Esophagus mucosa (tissue), 1 donor: ENCODE results near the gene KRT13. TPM values are rescaled to one million over a fixed set of nuclear protein-coding genes. Genes with fewer than 3 reads are reported as not detected.

ENCODE experiments used
- ATAC-seq: fragments of 200-7000 bp; cut with Tn5 transposase; one replicate; pipeline ENCODE4 v1.9.1; 2020
- total RNA-seq: library from RNA; stranded (reverse); gene quantifications from one replicate; pipeline ENCODE4 v1.2.4, GENCODE V29; 2023
- donor health status: DM: yes; HTN: yes; CAD: no.

Gene KRT13
- total RNA-seq, 1 donor from 2014 or later, result 44,686 TPM

DNA sequence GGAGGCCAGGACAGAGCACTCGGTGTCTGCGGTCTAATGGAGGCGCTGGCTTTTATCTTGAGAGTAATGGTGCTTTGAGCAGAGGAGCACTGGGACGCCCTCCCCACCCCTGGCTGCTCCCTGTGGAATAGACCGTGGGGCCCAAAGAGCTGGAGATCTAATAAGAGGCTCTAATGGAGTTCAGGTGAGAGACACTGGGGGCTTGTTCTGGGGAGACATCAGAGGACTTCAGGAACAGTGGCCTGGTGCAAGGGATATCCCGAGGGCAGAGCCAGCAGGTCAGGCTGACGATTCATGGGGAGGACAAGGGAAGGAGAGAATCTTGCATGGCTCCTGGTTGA, 32.2 kb upstream of the KRT13 start:
- no peak for ATAC-seq

DNA sequence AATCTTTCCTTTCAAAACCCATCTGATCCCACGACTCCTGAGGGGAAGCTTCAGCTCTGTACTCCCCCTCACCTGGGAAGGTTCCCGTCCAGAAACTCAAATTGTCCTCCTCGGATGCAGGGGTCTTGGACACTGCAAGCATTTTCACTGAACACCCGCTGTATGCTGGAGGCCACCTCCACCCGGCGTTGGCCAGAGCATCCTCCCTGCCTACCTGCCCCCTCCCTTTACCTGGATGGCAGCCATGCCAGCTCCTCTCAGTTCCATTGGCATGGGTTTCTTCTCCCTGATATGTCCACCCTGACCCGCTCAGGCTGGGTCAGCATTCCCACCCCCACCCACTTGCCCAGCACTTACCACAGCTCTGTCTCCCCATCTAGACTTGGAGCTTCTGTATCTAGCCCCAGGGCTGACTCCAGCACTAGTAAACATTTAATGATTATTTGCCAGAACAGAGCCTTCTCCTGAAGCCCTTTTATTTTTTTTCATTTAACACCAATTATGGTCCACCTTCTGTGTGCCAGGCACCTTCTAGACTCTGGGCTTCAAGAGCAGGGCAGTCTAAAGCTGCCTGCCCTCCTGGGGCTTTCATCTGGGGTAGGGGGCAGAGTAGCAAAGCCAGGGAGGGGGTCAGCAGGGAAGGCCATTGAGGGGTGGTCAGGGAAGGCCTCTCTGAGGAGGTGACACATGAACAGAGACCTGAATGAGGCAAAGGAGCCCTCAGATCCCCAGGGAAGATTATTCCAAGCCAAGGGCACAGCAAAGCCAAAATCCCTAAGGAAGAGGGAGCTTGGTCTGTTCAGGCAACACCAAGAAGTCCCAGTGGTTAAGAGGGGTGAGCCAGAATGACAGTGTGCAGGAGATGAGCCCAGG, 31.6 kb upstream of the KRT13 start:
- ATAC-seq, result no peak

DNA sequence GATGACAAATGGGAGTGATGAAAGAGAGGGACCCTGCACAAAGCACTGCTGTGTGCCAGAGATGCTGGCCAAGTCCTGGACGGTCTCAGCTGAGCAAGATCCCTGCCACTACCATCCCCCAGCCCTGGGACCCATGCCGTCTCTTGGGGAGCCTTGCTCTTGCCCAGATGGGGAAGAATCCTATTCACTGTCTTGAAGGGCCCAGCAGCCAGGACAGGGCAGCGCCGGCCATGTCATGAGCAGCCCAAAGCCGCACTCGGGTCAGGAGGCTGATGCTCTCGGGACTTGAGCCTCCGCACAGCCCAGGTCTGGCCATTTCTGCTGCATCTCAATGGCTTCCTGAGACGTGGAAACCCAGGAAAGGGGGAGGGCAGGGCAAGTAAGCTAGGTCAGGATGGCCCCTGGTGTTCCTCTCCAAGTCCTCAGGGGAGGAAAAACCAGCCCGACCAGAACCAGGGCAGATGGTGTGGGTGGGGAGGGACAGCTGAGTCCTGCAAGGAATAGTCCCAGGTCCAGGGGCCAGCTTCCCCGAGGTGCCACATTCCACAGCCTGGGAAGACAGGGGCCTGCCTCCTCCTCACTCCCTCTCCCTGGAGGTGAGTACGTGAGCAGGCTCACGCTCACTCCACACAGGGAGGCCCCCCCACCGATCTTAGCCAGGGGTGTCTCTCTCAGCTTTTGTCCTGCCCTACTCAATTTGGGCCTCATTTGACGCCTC, 30.5 kb upstream of the KRT13 start:
- ATAC-seq, result no peak

DNA sequence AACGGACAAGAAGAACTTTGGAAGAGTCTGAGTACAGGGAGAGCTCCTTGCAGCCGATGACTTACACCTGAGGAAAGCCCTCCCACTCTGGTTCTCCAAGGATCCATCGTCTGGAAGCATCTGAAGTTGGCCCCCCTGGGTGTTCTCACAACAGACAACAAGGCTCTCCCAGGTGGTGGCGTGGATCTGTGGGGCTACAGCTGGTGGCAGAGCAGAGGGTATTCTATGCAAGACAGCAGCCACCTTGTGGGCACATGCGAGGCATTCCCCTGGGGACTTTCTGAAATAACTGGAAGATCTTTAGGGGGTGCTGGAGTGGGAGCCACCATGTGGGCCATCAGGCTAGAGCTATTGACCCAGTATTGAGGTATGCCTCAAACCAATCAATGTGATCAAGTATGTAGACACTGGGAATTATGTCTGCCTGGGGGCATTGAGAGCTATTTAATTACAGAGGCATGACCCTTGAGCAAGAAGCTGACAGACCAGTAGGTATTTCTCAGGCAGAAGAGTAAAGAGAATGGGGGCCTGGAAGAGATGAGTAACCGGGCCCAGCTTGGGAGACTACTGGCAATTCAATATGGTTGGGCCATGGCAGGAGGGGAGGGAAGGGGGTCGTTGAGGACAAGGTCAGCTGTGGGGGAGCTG, 29.6 kb upstream of the KRT13 start:
- no peak for ATAC-seq

DNA sequence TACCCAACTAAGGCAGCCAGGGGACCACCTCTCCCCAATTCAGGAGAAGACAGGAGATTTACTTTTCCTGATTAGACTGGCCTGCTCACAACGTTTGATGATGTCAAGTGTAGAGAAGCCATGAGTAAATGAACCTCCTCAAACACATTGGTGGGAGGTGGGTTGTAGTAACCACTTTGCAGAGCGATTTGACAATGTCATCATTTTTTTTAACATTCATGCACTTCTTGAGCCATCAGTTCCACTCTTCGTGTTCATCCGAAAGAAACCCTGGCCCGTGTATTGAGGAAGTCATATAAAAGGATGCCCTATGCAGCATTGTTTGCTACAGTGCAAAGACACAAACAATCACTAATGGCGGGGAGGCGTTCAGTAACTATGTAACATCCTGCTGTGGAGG, 28.2 kb upstream of the KRT13 start:
- ATAC-seq, result no peak

DNA sequence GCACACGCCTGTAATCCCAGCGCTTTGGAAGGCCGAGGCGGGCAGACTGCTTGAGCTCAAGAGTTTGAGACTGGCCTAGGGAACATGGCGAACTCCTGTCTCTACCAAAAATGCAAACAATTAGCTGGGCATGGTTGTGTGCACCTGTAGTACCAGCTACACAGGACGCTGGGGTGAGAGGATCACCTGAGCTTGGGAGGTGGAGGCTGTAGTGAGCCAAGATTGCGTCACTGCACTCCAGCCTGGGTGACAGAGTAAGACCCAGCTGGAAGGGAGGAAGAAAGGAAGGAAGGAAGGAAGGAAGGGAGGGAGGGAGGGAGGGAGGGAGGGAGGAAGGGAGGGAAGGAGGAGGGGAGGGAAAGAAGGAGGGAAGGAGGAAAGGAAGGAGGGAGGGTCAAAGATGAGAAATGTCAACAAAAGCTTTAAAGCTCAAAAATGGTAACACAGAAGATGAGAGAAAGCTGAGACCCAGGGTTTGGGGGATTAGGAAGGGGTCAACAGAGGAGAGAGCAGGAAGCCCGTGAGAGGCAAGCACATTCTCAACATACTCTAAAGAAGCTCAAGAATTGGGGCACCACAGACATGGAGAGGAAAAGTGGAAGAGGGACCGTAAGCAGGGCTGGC, 27.6 kb upstream of the KRT13 start:
- ATAC-seq, result peak; percentile 31

DNA sequence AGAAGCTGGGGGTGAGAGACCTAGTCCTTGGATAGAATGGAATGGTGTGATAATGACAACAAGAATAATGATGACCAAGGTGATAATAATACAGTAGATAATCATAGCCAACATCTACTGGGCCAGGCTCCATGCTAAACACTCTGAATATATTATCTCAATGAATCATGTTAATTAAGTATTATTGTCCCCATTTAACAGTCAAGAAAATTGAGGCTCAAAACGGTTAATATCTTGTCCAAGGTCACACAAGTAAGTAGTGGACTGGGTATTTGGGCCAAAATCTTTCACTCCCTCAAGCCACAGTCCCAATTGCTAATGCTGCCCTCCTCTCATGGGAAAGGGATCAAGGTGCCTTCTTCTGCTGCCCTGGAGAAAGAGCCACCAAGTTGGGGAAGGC, 26.6 kb upstream of the KRT13 start:
- no peak for ATAC-seq

DNA sequence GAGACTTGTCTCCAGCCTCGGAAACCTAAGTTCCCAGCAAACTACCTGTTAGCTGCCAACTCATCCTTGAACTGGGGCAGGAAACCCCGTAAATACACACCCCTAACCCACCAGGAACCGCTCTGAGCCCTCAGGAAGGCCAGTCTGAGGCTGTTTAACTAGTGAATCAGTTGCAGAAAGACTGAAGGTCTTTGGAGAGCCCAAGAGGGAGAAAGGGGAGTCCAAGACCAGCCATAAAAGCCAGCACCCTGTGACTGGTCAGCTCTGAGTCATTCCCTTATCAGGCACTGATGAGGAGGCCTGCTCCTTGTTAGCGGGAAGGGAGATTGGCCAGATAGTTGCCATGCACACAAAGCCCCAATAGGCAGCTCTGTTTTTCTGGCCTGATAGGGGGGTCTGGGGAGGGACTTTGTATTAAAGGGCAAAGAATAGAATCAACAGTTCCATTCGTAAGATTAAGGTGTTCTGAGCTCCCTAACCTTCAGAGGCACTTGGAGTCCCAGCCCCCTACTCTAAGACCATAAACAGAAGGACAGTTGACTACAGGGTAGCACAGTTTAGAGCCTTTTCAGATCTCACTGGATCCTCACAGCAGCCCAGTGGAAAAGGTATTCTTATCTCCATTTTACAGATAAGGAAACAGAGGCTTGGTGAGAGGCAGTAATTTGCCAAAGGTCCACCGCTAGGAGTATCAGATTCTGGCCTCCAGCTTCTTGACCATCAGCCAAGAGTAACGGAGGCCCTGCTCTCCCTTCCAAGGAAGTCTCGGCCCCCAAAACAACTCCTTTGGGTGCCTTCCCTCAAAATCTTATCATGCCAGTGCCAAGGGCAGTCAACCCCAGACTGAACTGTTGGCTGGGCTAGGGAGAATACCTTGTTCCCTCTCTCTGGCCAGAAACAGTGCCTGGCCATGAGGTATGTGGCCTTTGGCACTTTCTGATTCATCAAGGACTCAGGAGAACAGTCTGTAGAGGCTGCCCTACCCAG, 24.9 kb upstream of the KRT13 start:
- no peak for ATAC-seq

DNA sequence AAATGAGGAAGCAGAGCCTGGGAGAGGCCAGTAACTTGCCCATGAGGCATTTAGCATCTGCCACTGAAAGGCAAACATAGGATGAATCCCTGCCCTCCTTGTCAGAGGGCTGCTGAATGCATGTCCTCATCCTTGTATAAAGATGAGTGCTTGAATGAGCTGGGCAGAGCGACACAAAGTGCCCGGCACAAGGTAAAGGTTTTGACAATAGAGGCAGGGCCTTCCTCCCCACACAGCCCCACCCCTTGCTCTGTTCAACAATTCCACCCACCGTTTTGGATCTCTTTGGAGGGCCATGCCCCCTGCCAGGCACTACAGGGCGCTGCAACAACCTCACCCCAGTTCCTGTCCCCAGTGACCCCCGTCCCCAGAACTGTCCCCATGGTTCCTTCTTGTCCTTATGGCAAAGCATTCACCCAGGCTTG, 24.1 kb upstream of the KRT13 start:
- no peak for ATAC-seq

DNA sequence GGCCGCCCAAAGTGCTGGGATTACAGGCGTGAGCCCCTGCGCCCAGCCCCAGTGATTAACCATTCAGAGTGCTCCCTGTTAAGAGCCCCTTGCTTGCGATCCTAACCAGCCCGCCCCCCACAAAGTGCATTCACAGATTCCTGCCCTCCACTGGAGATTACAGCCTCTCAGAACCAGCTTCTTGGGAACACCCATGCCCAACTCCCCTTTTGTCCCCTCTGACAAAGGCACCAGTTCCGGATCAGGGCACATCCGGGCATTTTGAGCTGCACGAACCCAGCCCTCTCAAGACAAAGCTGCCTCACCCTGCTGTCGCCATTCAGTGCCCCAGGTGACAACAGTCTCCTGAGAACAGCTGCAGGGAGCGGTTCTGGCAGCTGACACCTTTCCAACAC, 23.5 kb upstream of the KRT13 start:
- ATAC-seq, result peak; percentile 17

DNA sequence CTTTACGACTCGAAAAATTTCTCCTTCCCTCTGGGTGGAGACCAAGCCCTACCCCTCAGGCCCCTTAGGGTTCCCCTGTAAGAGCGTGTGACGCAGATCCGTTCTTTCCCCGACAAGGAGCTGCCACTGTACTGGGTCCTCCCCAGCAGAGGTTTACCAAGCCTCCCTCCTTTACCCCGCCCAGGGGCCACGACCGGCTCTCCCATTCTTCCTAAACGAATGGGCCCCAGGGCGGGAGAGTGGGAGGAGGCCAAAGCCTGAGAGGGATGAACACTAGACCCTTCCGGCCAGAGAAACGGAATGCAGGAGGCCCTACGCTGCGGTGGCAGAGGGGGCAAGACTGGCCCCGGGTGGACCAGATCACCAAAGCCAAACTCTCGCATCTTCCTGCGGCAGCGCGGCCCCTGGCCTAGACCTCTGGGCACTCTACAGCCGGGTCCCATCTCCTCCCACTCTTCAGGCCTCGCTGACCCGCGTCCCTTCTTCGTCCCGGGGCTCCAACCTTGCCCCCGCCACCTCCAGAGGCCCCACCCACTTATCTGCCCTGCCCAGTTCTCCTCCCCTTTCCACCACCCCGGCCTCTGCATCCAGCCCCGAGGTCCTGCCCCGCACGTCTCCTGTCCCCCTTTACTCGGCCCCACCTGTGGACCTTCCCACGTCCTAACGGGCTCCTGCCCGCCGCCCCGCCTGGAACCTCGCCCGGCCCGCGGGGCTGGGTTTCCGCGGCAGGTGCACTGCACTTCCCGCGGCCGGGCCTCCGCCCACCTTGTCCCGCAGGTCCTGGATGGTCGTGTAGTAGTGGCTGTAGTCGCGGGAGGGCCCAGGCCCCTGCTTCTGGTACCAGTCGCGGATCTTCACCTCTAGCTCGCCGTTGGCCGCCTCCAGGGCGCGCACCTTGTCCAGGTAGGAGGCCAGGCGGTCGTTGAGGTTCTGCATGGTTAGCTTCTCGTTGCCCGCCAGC, 21.9 kb upstream of the KRT13 start:
- ATAC-seq, result peak; percentile 15

DNA sequence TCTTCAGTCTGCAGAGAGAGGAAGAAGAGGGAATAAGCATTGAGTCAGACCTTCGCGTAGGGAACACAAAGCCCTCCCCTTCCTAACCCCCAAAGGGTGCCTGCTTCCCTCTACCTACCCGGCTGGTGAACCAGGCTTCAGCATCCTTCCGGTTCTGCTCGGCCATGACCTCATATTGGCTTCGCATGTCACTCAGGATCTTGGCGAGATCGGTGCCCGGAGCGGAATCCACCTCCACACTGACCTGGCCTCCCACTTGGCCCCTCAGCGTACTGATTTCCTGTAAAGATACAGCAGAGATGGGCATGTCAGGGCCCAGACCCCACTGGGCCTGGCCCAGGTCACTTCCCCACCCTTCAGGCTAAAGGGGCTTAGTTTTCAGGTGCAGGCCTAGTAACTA, 18.8 kb upstream of the KRT13 start:
- ATAC-seq, result no peak

DNA sequence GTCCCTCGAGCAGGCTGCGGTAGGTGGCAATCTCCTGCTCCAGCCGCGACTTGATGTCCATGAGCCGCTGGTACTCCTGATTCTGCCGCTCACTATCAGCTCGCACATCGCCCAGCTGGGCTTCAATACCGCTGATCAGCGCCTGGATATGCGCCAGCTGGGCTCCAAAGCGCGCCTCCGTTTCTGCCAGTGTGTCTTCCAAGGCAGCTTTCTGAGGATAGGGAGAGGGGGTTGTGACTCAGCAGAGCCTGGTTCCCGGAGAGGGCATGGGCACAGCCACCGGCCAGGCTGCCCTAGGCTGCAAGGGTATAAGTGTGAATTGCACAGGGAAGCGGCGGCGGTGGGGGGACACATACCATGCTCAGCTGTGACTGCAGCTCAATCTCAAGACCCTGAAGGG, 18.4 kb upstream of the KRT13 start:
- ATAC-seq, result no peak

DNA sequence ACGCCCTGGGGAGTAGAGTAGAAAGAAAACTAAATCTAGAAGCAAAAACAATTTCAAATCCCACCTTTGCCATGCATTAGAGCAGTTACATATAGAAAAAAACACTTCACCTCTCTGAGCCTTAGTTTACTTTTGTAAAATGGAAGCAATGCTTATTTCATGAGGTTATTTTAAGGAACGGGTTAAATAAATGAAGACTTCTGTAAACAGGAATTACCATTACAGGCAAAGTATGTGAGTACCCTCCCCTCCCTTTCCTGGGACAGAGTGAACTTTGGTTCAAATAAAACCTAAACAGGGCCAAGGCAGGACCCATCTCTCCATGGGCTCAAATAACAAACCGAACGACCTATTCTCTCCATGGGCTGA, 17.8 kb upstream of the KRT13 start:
- no peak for ATAC-seq

DNA sequence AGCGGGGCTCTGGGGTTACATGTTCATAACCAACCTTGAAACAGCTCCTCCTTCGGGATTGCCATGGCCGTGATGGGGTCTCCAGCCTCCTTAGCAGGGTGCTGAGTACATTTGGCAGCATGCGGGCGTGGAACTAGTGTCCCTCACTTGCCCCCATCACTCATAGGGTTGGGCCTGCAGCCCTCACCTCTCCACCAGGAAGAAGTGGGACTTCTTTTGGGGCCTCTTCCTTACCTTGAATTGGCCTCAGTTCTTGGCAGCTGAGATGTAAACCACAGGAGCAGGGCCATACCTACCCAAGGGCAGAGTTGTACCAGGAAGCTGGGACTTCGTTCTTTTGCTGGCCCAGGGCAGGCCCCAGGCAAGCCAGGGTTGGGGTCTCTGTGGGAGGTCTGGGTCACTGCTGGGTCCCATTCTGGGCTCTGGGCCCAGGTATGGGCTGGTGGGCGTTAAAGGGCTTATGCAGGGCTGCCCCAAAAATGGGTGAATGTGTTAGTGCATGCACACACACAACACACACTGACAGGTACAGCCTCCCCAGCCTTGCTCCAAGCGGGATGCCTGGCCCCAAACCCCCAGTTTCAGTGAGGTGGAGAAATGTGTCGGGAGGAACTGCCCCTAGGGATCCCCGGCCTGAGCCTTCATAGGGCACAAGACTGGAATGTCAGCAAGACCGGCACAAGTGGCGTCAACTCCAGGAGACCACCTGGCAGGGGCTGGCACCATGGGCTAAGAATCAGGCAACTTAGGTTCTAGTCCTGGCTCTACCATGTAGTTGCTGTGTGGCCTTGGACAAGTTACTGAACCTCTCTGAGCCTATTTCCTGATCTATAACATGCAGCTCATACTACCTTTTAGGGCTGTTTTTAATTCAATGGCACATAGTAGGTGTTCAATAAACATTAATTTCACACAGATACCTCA, 17.2 kb upstream of the KRT13 start:
- ATAC-seq, result peak; percentile 20

DNA sequence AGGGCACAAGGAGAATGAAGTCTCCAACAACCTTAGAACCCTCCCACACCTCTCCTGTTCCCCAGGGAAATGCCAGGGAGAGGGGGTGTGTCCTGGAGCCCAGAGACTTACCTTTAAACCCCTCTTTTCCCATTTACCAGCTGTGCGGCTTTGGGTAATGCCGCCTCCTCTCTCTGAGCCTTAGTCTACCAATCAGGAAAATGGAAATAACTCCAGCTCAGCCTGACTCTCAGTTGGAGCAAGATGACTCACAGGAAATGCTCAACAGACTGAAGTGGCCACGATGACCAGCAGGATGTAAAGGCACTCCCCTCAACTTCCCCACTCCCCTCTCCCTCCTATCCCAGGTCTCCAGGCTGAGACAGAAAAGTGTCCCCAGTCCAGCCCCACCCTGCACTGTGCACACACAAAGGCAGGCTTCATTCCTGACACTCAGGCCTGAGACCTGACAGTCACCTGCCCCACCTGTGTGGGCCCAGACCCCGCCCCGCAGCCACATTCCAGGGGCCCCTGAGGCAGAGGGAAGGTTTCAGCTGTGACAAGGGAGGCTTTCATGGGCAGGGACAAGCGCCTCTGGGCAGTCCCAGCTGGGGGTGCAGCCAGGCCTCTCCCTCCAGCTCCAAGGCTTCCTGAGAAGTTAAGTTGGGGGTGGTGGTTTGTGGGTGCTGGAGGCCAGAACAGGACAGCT, 16.3 kb upstream of the KRT13 start:
- ATAC-seq, result peak; percentile 61

DNA sequence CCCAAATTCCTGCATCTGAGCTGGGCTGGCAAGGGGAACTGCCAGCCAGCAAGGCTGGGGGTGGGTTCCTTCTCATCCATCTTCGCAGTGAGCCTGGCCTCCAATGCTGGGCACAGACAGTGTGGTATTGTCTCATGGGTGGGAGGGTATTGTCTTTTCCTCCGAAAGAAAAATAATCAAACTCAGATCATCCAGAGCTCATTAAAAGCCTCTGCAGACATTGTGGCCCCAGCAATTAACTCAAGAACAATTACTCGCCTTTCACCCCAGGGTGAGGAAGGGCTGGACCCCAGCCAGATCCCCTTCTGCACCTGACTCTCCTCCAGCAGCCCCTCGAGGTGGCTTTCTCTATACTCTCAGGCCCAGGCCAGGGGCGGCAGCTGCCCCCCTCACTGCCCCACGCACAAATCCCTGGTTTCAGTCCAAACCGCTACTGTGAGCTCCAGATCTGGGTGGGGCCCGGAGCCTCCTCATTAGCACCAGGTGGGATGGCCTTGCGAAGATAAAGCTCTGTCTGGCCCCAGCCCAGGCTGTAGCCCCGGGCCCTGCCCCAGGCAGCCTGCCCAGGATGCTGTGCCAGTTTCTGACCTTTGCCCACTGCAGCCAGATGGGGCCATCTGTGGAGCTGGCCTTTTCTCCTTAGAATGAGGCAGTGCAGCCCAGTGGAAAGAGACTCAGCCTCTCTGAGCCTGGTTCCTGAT, 15.6 kb upstream of the KRT13 start:
- ATAC-seq, result no peak

DNA sequence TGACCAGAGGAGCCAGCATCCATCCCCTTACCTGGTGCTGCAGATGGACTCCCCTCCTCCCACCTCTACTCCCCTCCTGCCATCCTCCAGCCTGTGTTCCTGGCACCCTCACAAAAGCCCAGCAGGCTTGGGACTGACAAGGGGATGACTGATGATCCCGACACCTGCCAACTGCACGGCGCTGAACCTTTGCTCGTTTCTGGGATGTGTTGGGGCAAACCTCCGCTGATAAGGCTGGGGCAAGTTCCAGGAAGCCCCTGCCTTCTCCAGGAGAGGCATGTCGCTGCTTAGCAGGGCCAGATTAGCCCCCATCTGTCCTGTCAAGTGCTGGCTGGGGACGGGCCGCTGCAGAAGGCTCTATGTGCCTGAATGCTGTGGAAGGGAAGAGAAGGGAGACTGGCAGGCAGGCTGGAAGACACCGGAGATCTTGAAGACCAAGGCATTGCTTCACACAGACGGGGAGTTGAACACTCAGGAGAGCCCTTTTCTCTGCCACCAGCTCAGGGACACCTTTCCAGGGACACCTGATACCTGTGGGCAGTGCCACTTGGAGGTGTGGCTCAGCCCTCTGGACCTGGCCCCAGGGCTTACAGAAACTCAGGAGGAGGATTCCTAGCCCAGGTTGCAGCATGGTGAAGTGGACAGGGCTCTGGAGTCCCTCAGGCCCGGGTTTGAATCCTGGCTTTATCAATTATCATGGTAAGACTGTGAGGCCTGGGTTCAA, 14.3 kb upstream of the KRT13 start:
- peak; percentile 12 for ATAC-seq
